ENCODE results near the gene VRTN. TPM values are rescaled to one million over a fixed set of nuclear protein-coding genes. Genes with fewer than 3 reads are reported as not detected.

Gene VRTN
- total and polyA plus RNA-seq, 9 of the 15 experiments (the other 6 are each of a cell fraction or from before 2014, with no cell fraction given), result 0.05 to 0.09 (median 0.06) TPM; not detected in 6

GRCh38 chr14:74402401-74403251 is 54.4 kb downstream of the VRTN start (continued):
- no peak for TF ChIP-seq POLR3G (IDR thresholded peaks at IDR 0.05; ENCODE audit: extremely low read depth, insufficient read length, insufficient replicate concordance)
- TF ChIP-seq ZNF134 (CRISPR knock-in tag; conservative IDR thresholded peaks at IDR 0.05), result no peak
- TF ChIP-seq SLC30A9 (CRISPR knock-in tag; IDR thresholded peaks at IDR 0.05), result no peak
- TF ChIP-seq KHSRP (IDR thresholded peaks at IDR 0.05), result no peak
- TF ChIP-seq ZNF830 (CRISPR knock-in tag; IDR thresholded peaks at IDR 0.05), result no peak
- no peak for TF ChIP-seq POLR2A (conservative IDR thresholded peaks at IDR 0.05)

GRCh38 chr14:74403619-74404417 is 55.5 kb downstream of the VRTN start:
- Histone ChIP-seq H3K4me1 (replicated peaks in 1 of 2; ENCODE audit: control insufficient read depth in 2 of 2, insufficient read depth in 2 of 2, low read length in 2 of 2) (no peaks in the 10 kb centered on the region), H3K36me3 (ENCODE audit: control insufficient read depth, insufficient read depth, low read length) (no peaks in the 10 kb centered on the region), H4K20me1 (replicated peaks; ENCODE audit: control insufficient read depth, insufficient read depth, low read length) (no peaks in the 10 kb centered on the region), H3K9me1 (ENCODE audit: control insufficient read depth, insufficient read depth, low read length) (no peaks in the 10 kb centered on the region), H3K27me3 (ENCODE audit: control insufficient read depth in 2 of 2, insufficient read depth in 2 of 2, low read length in 2 of 2) (peaks cover 0 to 42% of the 10 kb centered on the region in 2 experiments; a peak in 3 of 5 replicates), H2AFZ (ENCODE audit: low read depth, low read length) (no peak overlapping the region), H3K27ac (ENCODE audit: extremely low read depth, low read depth, low read length) (no peak overlapping the region), H3K9ac (ENCODE audit: insufficient read depth in 1 of 2, low read depth in 2 of 2, low read length in 2 of 2) (no peak overlapping the region), H3K4me2 (ENCODE audit: insufficient read depth, low read length) (no peak overlapping the region), H3K4me3 (no peak overlapping the region), H3K9me3 (replicated peaks; ENCODE audit: control insufficient read depth, insufficient read depth, low read depth, low read length) (no peaks in the 10 kb centered on the region), H3K79me2 (ENCODE audit: control insufficient read depth, insufficient read depth, low read length) (no peaks in the 10 kb centered on the region)
- POLR2A ChIA-PET, result no interaction called here
- 0% methylated on average over 5 of the region's 12 CpGs for WGBS (ENCODE audit: insufficient coverage, low coverage, missing lambda C conversion rate)
- CTCF ChIA-PET (ENCODE audit: low intra/inter-chr PET ratio), result no interaction called here
- no peak for TF ChIP-seq HDAC1 (IDR thresholded peaks at IDR 0.05)
- no peak for TF ChIP-seq E2F6 (IDR thresholded peaks at IDR 0.05; ENCODE audit: borderline replicate concordance in 1 of 2, extremely low read depth in 1 of 2, insufficient read depth in 1 of 2, insufficient read length in 1 of 2, low read depth in 1 of 2, low read length in 1 of 2, poor library complexity in 1 of 2, severe bottlenecking in 1 of 2)
- no peak for TF ChIP-seq TSC22D4 (tag; IDR thresholded peaks at IDR 0.05)
- no peak for TF ChIP-seq ZNF124 (CRISPR knock-in tag; IDR thresholded peaks at IDR 0.05)
- TF ChIP-seq NFE2L1 (tag; IDR thresholded peaks at IDR 0.05; ENCODE audit: borderline replicate concordance, low read depth), result no peak
- TF ChIP-seq SNRNP70 (optimal IDR thresholded peaks at IDR 0.05; ENCODE audit: low read depth, low read length), result no peak
- TF ChIP-seq ZNF311 (CRISPR knock-in tag; IDR thresholded peaks at IDR 0.05), result no peak
- TF ChIP-seq NR2C2 (CRISPR knock-in tag; IDR thresholded peaks at IDR 0.05), result no peak
- TF ChIP-seq NR2C2 (tag; IDR thresholded peaks at IDR 0.05), result no peak
- TF ChIP-seq SPI1 (IDR thresholded peaks at IDR 0.05; ENCODE audit: borderline replicate concordance, low read depth, low read length), result no peak
- no peak for TF ChIP-seq U2AF2 (optimal IDR thresholded peaks at IDR 0.05; ENCODE audit: low read depth, low read length)
- TF ChIP-seq RBBP5 (IDR thresholded peaks at IDR 0.05; ENCODE audit: borderline replicate concordance, insufficient read depth, low read length, poor library complexity, severe bottlenecking), result no peak
- TF ChIP-seq CGGBP1 (CRISPR knock-in tag; IDR thresholded peaks at IDR 0.05), result no peak
- in situ Hi-C loops (cut with MboI), result no loop called here
- FAIRE-seq (no peak), ATAC-seq (no peak), DNase-seq (ENCODE audit: extremely low read depth in 1 of 4, low spot score in 3 of 4) (no peak)
- intact Hi-C loops (cut with micrococcal nuclease), result no loop called here
- no TSS peak for BruUV-seq (replicated peaks)
